WTC11 (cell line): ENCODE measurements around the gene MEDAG.

ENCODE experiments used
- CBFB ChIP-seq: sonication (generic); formaldehyde crosslinking; IDR thresholded peaks from 2 replicates; pipeline ENCODE4 v1.8.1; 2022; ENCODE audit warnings: mild to moderate bottlenecking, low read depth, missing genetic modification reagents
- NR2C2 ChIP-seq: sonication (generic); formaldehyde crosslinking; IDR thresholded peaks from 2 replicates; pipeline ENCODE4 v1.8.0; 2022; ENCODE audit warnings: mild to moderate bottlenecking, missing genetic modification reagents
- TF ChIP-seq, protein P1 (sequence below): fragments of 200-600 bp; IDR thresholded peaks from 2 replicates; pipeline ENCODE4 v1.8.0; 2022; ENCODE audit warnings: antibody characterized with exemption
- TF ChIP-seq, protein P2 (sequence below): sonication (generic); formaldehyde crosslinking; IDR thresholded peaks from 2 replicates; pipeline ENCODE4 v1.8.0; 2023; ENCODE audit warnings: mild to moderate bottlenecking, missing genetic modification reagents

GRCh38 chr13:30908416-30908980 lies 2.4 kb downstream of the MEDAG start:
- TF ChIP-seq CBFB (CRISPR knock-in tag) (no peak), NR2C2 (CRISPR knock-in tag) (no peak)
- TF ChIP-seq, protein P1, sequence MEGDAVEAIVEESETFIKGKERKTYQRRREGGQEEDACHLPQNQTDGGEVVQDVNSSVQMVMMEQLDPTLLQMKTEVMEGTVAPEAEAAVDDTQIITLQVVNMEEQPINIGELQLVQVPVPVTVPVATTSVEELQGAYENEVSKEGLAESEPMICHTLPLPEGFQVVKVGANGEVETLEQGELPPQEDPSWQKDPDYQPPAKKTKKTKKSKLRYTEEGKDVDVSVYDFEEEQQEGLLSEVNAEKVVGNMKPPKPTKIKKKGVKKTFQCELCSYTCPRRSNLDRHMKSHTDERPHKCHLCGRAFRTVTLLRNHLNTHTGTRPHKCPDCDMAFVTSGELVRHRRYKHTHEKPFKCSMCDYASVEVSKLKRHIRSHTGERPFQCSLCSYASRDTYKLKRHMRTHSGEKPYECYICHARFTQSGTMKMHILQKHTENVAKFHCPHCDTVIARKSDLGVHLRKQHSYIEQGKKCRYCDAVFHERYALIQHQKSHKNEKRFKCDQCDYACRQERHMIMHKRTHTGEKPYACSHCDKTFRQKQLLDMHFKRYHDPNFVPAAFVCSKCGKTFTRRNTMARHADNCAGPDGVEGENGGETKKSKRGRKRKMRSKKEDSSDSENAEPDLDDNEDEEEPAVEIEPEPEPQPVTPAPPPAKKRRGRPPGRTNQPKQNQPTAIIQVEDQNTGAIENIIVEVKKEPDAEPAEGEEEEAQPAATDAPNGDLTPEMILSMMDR = no peak
- TF ChIP-seq, protein P2, sequence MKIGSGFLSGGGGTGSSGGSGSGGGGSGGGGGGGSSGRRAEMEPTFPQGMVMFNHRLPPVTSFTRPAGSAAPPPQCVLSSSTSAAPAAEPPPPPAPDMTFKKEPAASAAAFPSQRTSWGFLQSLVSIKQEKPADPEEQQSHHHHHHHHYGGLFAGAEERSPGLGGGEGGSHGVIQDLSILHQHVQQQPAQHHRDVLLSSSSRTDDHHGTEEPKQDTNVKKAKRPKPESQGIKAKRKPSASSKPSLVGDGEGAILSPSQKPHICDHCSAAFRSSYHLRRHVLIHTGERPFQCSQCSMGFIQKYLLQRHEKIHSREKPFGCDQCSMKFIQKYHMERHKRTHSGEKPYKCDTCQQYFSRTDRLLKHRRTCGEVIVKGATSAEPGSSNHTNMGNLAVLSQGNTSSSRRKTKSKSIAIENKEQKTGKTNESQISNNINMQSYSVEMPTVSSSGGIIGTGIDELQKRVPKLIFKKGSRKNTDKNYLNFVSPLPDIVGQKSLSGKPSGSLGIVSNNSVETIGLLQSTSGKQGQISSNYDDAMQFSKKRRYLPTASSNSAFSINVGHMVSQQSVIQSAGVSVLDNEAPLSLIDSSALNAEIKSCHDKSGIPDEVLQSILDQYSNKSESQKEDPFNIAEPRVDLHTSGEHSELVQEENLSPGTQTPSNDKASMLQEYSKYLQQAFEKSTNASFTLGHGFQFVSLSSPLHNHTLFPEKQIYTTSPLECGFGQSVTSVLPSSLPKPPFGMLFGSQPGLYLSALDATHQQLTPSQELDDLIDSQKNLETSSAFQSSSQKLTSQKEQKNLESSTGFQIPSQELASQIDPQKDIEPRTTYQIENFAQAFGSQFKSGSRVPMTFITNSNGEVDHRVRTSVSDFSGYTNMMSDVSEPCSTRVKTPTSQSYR (CRISPR knock-in tag) = no peak
